RWPE1 (cell line): Measurements from ENCODE around the gene PRKAG3.
"Not testable (repeated sequence)": the region's sequence is repeated elsewhere in the genome, so short reads cannot be mapped to it uniquely, and the experiment has no call there.

ENCODE experiments used
- CTCF ChIA-PET: fragments of 350-600 bp; sonication (Branson Sonifier 250); formaldehyde crosslinking; extraction: SDS; loops from one replicate; lab custom pipeline; 2021; lab: Yijun Ruan, JAX
- POLR2A ChIA-PET: fragments of 400-600 bp; formaldehyde crosslinking; extraction: SDS; loops from one replicate; lab custom pipeline; 2020; ENCODE audit warnings: antibody characterized with exemption; ENCODE audit not compliant: low non-redundant PET; lab: Yijun Ruan, JAX
- DNase-seq: peaks from one replicate; pipeline ENCODE4 v3.0.0; 2012; ENCODE audit warnings: low spot score
- H3K27ac ChIP-seq: fragments of 450-650 bp; 2 replicates; pipeline ENCODE4 v1.5.1; 2017
- TF ChIP-seq, protein P1 (sequence below): fragments of 450-650 bp; conservative IDR thresholded peaks from 2 replicates; pipeline ENCODE4 v1.5.1; 2017; ENCODE audit warnings: low read depth, mild to moderate bottlenecking

The PRKAG3 gene

DNA sequence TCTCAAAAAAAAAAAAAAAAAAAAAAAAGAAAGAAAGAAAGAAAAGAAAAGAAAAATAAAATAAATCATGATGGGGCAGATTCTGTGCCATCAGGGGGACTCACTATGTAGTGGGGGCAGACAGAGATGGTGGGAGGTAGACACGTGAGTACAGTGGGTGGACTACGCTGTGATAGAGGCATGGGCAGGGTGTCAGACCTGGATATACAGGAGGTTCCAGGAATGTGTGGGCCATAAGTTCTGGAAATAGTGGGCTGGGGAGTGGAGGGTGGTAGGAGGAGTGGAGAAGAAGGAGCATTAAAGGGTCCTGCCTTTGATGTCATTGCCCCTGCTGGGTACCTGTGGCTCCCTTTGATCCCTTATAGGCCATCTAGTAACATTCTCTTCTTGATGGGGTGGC is 19.2 kb upstream of the PRKAG3 start:
- ChIA-PET CTCF (interaction anchor here (0.6 to 3.8 kb wide), 2 partner anchors 47 to 248 kb away, joined by 3 to 21 read pairs; no protein-coding TSS in a partner anchor), POLR2A (no interaction called here)
- no peak for DNase-seq
- TF ChIP-seq, protein P1, sequence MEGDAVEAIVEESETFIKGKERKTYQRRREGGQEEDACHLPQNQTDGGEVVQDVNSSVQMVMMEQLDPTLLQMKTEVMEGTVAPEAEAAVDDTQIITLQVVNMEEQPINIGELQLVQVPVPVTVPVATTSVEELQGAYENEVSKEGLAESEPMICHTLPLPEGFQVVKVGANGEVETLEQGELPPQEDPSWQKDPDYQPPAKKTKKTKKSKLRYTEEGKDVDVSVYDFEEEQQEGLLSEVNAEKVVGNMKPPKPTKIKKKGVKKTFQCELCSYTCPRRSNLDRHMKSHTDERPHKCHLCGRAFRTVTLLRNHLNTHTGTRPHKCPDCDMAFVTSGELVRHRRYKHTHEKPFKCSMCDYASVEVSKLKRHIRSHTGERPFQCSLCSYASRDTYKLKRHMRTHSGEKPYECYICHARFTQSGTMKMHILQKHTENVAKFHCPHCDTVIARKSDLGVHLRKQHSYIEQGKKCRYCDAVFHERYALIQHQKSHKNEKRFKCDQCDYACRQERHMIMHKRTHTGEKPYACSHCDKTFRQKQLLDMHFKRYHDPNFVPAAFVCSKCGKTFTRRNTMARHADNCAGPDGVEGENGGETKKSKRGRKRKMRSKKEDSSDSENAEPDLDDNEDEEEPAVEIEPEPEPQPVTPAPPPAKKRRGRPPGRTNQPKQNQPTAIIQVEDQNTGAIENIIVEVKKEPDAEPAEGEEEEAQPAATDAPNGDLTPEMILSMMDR = no peak
- H3K27ac ChIP-seq = no peak overlapping the region

DNA sequence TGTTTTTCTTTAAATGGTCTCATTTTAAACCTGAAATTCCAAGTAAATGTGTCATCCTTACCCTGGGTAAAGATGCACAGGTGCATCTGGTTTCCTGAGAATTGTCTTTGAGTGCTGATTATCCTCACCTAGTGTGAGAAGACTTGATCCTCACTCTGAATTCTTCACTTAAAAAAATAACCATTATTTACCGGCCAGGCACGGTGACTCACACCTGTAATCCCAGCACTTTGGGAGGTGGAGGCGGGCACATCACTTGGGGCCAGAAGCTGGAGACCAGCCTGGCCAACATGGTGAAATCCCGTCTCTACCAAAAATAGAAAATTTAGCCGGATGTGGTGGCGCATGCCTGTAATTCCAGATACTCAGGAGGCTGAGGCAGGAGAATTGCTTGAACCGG is 18.1 kb upstream of the PRKAG3 start:
- H3K27ac ChIP-seq = no peak overlapping the region; the same call in 1 of the 2 replicates
- CTCF ChIA-PET = interaction anchor here (1.2 kb wide), 1 partner anchor 99 kb away, joined by 4 read pairs; no protein-coding TSS in a partner anchor
- TF ChIP-seq, protein P1 = no peak
- peak; percentile 68 for DNase-seq
- POLR2A ChIA-PET = no interaction called here

DNA sequence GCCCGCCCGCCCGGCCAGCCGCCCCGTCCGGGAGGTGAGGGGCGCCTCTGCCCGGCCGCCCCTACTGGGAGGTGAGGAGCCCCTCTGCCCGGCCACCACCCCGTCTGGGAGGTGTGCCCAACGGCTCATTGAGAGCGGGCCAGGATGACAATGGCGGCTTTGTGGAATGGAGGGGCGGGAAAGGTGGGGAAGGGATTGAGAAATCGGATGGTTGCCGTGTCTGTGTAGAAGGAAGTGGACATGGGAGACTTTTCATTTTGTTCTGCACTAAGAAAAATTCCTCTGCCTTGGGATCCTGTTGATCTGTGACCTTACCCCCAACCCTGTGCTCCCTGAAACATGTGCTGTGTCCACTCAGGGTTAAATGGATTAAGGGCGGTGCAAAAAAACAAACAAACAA is 15.4 kb upstream of the PRKAG3 start:
- CTCF ChIA-PET = interaction anchor here (0.5 to 1.3 kb wide), 44 partner anchors 11 to 509 kb away, joined by 3 to 22 read pairs (median 5); partner anchors contain the start of genes BCS1L, RNF25, STK36 and ZNF142
- DNase-seq, H3K27ac ChIP-seq, POLR2A ChIA-PET: not testable (repeated sequence)

DNA sequence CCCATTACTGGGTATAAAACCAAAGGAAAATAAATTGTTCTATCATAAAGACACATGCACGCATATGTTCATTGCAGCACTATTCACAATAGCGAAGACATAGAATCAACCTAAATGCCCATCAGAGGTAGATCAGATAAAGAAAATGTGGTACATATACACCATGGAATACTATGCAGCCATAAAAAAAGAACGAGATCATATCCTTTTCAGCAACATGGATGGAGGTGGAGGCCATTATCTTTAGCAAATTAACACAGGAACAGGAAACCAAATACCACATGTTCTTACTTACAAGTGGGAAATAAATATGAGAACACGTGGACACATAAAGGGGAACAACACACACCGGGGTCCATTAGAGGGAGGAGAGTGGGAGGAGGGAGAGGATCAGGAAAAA is 12.7 kb upstream of the PRKAG3 start:
- POLR2A ChIA-PET, CTCF ChIA-PET, DNase-seq, H3K27ac ChIP-seq: not testable (repeated sequence)

DNA sequence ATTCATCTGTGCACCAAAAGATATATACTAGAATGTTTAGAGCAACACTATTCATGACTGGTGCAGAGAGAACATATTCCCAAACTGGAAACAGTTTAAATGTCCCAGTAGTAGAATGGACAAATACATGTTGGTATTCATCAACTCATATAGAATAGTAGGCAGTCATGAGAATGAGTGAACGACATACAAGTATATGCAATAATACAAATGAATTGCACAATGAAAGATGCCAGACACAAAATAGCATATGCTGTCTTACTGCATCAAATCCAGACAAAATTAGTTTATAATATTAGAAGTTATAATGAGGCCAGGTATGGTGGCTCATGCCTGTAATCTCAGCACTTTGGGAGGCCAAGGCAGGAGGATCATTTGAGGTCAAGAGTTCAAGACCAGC is 8.3 kb upstream of the PRKAG3 start:
- no peak overlapping the region for H3K27ac ChIP-seq
- TF ChIP-seq, protein P1 = no peak
- ChIA-PET CTCF (interaction anchor here (1.1 kb wide), 1 partner anchor 181 kb away, joined by 3 read pairs; no protein-coding TSS in a partner anchor), POLR2A (interaction anchor here (1.0 kb wide), 1 partner anchor 180 kb away, joined by 3 read pairs; the partner anchor contains the start of genes BCS1L and ZNF142)
- DNase-seq = no peak

DNA sequence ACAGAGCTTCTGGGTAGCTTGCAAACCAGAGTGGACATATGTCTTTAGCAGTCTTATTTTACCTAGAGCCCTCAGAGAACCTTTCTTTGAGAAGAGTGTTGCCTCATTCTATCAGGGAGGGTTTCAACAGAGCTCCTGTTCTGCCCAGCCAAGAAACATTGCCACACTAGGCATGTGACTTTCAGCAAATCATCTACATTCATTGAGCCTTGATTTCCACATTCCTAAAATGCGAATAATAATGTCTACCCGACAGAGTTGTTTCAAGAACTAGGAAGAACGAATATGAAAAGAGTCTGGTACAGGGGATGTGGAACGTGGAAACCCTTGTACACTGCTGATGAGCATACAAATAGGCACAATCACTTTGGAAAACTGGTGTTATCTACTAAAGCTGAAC is 7.8 kb upstream of the PRKAG3 start:
- no peak overlapping the region for H3K27ac ChIP-seq
- ChIA-PET CTCF (interaction anchor here (1.1 kb wide), 1 partner anchor 180 kb away, joined by 3 read pairs; no protein-coding TSS in a partner anchor), POLR2A (interaction anchor here (1.0 kb wide), 1 partner anchor 180 kb away, joined by 3 read pairs; the partner anchor contains the start of genes BCS1L and ZNF142)
- DNase-seq = no peak
- TF ChIP-seq, protein P1 = no peak

DNA sequence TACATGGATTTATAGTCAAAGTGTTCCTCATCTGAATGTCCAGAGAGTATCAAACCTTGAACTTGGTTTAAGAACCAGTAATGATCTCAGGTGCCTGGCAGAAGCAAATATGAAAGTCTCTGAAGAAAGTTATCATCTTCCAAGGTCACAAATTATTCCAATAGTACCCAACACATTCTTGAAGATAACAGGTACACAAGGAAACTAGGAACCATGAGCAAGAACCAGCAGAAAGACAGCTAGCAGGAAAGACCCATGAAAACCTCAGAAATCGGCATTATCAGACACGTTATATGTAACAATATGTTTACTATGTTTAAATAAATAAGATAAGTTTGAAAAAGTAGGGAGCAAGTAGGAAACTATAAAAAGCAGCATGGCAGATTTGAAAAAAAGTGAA is 5.9 kb upstream of the PRKAG3 start:
- no peak for DNase-seq
- POLR2A ChIA-PET = interaction anchor here (0.6 kb wide), 2 partner anchors 135 to 359 kb away, joined by 3 read pairs; no protein-coding TSS in a partner anchor
- CTCF ChIA-PET = interaction anchor here (0.6 kb wide), 1 partner anchor 220 kb away, joined by 4 read pairs; no protein-coding TSS in a partner anchor
- no peak overlapping the region for H3K27ac ChIP-seq
- TF ChIP-seq, protein P1 = no peak
